Measurements from ENCODE around the gene PLA2R1. TPM values are rescaled to one million over a fixed set of nuclear protein-coding genes. Genes with fewer than 3 reads are reported as not detected.

Gene PLA2R1
- total and polyA plus RNA-seq, 9 donors = 9.9 to 33.8 (median 20.4) TPM

DNA sequence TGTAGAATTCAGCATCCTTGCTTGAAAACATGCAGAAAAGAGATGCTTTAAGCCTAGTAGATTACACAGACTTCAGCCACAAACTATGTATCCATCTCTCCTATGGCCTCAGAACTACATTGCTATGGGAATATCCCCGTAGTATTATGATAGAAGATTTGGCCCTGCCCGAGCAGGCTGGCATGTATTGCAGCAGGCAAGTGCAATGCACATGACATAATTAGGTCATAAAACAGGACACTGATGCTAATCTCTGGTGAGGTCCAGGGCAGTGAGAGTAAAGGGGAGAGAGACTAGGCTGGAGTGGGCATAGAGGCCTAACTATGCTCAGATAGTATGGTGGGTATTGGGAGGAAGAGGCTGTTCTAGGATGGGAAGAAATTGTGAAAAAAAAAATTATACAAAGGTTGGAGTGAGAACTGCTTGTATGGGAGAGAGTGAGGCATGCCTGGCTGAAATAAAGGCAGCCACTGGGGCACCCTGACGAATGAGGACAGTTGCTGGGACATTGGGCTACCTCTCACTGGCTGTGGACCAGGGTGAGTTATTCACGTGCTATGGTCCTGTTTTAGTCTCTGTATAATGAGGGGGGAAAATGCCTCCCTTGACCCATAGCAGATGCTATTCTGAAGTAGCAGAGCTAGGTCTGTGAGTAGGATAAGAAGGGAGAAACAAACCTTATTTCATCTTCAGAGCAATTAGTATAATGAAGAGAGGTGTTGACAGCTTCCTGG, 1.6 kb upstream of the PLA2R1 start:
- Histone ChIP-seq H3K9me3 (no peaks in the 10 kb centered on the region), H3K4me1 (ENCODE audit: insufficient read depth) (peaks cover 6% of the 10 kb centered on the region), H3K4me3 (no peak overlapping the region), H3K27ac (no peak overlapping the region), H3K36me3 (no peaks in the 10 kb centered on the region), H3K27me3 (no peaks in the 10 kb centered on the region)
- TF ChIP-seq, protein P1, sequence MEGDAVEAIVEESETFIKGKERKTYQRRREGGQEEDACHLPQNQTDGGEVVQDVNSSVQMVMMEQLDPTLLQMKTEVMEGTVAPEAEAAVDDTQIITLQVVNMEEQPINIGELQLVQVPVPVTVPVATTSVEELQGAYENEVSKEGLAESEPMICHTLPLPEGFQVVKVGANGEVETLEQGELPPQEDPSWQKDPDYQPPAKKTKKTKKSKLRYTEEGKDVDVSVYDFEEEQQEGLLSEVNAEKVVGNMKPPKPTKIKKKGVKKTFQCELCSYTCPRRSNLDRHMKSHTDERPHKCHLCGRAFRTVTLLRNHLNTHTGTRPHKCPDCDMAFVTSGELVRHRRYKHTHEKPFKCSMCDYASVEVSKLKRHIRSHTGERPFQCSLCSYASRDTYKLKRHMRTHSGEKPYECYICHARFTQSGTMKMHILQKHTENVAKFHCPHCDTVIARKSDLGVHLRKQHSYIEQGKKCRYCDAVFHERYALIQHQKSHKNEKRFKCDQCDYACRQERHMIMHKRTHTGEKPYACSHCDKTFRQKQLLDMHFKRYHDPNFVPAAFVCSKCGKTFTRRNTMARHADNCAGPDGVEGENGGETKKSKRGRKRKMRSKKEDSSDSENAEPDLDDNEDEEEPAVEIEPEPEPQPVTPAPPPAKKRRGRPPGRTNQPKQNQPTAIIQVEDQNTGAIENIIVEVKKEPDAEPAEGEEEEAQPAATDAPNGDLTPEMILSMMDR (IDR thresholded peaks at IDR 0.05) = no peak
- TF ChIP-seq POLR2A (IDR thresholded peaks at IDR 0.05) (no peak), EP300 (IDR thresholded peaks at IDR 0.05) (no peak)
- no peak for DNase-seq
- intact Hi-C loops (cut with DNase I) = no loop called here
- WGBS, 3 donors = 77 to 92% (median 87%) methylated on average over 4 of the region's 4 CpGs

DNA sequence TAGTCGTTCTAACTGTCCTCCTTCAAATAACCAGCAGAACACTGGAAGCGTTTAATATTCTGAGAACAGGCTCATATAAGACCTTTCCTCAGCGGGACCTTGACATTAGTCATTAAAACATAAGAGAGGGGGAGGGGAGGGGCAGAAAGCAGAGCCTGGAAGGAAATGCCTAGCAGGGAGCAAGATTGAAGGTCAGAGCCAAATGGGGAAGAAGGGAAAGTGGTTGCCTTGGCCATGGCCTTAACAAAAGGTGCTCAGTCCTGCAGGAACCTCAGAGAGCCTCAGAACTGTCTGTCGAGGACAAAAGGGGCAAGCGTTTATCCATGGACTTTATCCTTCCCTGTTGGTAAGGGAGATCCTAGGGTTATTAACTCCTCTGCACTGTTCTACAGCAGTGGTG, 856 bp upstream of the PLA2R1 start:
- WGBS, 3 donors = 20 to 30% (median 28%) methylated on average over 5 of the region's 5 CpGs
- Histone ChIP-seq H3K9me3 (no peaks in the 10 kb centered on the region), H3K27me3 (no peaks in the 10 kb centered on the region), H3K4me1 (ENCODE audit: insufficient read depth) (peaks cover 6% of the 10 kb centered on the region), H3K27ac (peak overlapping the region in 1 of 2 donors; percentile 54), H3K36me3 (no peaks in the 10 kb centered on the region), H3K4me3 (peak overlapping the region; percentile 88)
- intact Hi-C loops (cut with DNase I) = no loop called here
- DNase-seq = no peak
- TF ChIP-seq EP300 (IDR thresholded peaks at IDR 0.05) (no peak), POLR2A (IDR thresholded peaks at IDR 0.05) (no peak)
- TF ChIP-seq, protein P1 (IDR thresholded peaks at IDR 0.05) = no peak

DNA sequence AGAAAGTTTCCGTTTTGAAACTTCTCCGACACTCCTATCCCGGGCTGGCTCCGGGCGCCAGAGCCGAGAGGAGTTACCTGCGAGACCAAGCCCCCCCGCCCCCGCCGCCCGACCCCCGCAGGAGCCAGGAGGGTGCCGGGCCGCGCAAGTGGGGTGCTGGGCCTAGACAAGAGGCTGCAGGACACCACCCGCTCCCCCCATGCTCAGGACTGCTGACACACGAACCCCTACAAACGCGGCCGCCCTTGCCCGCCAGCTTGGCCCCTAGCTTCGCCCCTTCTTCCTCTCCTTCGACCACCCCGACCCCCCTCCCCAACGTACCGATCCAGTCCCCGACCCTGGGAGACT, 497 bp downstream of the PLA2R1 start:
- H3K4me1 ChIP-seq (ENCODE audit: insufficient read depth) = peaks cover 10% of the 10 kb centered on the region
- H3K27me3 ChIP-seq = no peaks in the 10 kb centered on the region
- DNase-seq = peak; percentile 38 to 61 (median 45)
- peak overlapping the region; percentile 88 for H3K4me3 ChIP-seq
- WGBS, 3 donors = 0 to 1% (median 1%) methylated on average over 24 to 27 of the region's 27 CpGs
- intact Hi-C loops (cut with DNase I) = no loop called here
- peak overlapping the region; percentile 6 to 54 for H3K27ac ChIP-seq
- TF ChIP-seq, protein P1 (IDR thresholded peaks at IDR 0.05) = no peak
- TF ChIP-seq POLR2A (IDR thresholded peaks at IDR 0.05) (no peak), EP300 (IDR thresholded peaks at IDR 0.05) (no peak)
- no peaks in the 10 kb centered on the region for H3K9me3 ChIP-seq
- H3K36me3 ChIP-seq = no peaks in the 10 kb centered on the region

DNA sequence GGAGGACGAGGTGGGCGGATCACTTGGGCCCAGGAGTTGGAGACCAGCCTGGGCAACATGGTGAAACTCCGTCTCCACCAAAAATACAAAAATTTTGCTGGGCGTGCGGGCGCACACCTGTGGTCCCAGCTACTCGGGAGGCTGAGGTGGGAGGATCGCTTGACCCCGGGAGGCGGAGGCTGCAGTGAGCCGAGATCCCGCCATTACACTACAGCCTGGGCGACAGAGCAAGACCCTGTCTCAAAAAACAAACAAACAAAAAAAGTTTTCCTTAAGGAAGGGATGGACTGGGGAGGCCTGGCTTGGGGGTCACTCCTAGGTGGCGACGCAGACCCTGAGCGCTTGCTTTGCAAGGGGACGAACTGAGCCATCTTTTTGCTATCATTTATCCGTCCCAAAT, 882 bp downstream of the PLA2R1 start:
- peak in 1 of 5 donors; percentile 30 for DNase-seq
- Histone ChIP-seq H3K27ac (peak overlapping the region; percentile 6 to 54), H3K36me3 (no peaks in the 10 kb centered on the region), H3K27me3 (no peaks in the 10 kb centered on the region), H3K9me3 (no peaks in the 10 kb centered on the region), H3K4me1 (ENCODE audit: insufficient read depth) (peaks cover 11% of the 10 kb centered on the region), H3K4me3 (peak overlapping the region; percentile 88)
- intact Hi-C loops (cut with DNase I) = no loop called here
- 54 to 56% (median 54%) methylated on average over 18 of the region's 18 CpGs for WGBS, 3 donors
- TF ChIP-seq POLR2A (IDR thresholded peaks at IDR 0.05) (no peak), EP300 (IDR thresholded peaks at IDR 0.05) (no peak)
- TF ChIP-seq, protein P1 (IDR thresholded peaks at IDR 0.05) = no peak

Measured in ovary (tissue), 9 donors.